GM03348 (cell line): ENCODE results near the gene TNNI3K.
"Not testable (repeated sequence)": the region's sequence is repeated elsewhere in the genome, so short reads cannot be mapped to it uniquely, and the experiment has no call there.

ENCODE experiments used
- DNase-seq: peaks from one replicate; pipeline ENCODE4 v3.0.0; 2012; ENCODE audit warnings: low spot score

Gene TNNI3K

GRCh38 chr1:74235153-74235552 lies at the start of gene TNNI3K:
Gene TNNI3K, plus strand, starts transcription at chr1:74235387. Its CDS starts 65 bp downstream, at chr1:74235452.
- no peak for DNase-seq

- DNase-seq: peak; percentile 6
Measured at GRCh38 chr1:74193908-74194307, 41.3 kb upstream of the TNNI3K start.

- no peak for DNase-seq
Measured at GRCh38 chr1:74195339-74195738, 39.8 kb upstream of the TNNI3K start.

GRCh38 chr1:74197255-74197654 lies 37.9 kb upstream of the TNNI3K start:
- DNase-seq: no peak

- peak; percentile 99 for DNase-seq
Measured at GRCh38 chr1:74197657-74198552, 37.3 kb upstream of the TNNI3K start, which contains the start of the genes FPGT and LRRIQ3. Gene FPGT, plus strand, starts transcription at chr1:74198242. Its CDS starts 37 bp downstream, at chr1:74198279. Gene LRRIQ3, minus strand, starts transcription at chr1:74198176. Its CDS starts 14,492 bp downstream, at chr1:74183684.

GRCh38 chr1:74199504-74199903 lies 35.7 kb upstream of the TNNI3K start:
- no peak for DNase-seq

GRCh38 chr1:74205266-74205665 lies 29.9 kb upstream of the TNNI3K start:
- no peak for DNase-seq

GRCh38 chr1:74215229-74215628 lies 20.0 kb upstream of the TNNI3K start:
- no peak for DNase-seq

- DNase-seq: no peak
Measured at GRCh38 chr1:74222701-74223100, 12.5 kb upstream of the TNNI3K start.

- no peak for DNase-seq
Measured at GRCh38 chr1:74223453-74223852, 11.7 kb upstream of the TNNI3K start.

- no peak for DNase-seq
Measured at GRCh38 chr1:74236440-74236839, 1.3 kb downstream of the TNNI3K start.

GRCh38 chr1:74237035-74237434 lies 1.8 kb downstream of the TNNI3K start:
- DNase-seq: no peak

- DNase-seq: no peak
Measured at GRCh38 chr1:74237787-74238186, 2.6 kb downstream of the TNNI3K start.

- DNase-seq: no peak
Measured at GRCh38 chr1:74245168-74245772, 10.1 kb downstream of the TNNI3K start.

GRCh38 chr1:74246315-74246714 lies 11.1 kb downstream of the TNNI3K start:
- no peak for DNase-seq

GRCh38 chr1:74247881-74248528 lies 12.8 kb downstream of the TNNI3K start:
- no peak for DNase-seq

GRCh38 chr1:74253243-74253824 lies 18.1 kb downstream of the TNNI3K start:
- not testable (repeated sequence) for DNase-seq

- DNase-seq: no peak
Measured at GRCh38 chr1:74266001-74266400, 30.8 kb downstream of the TNNI3K start.

GRCh38 chr1:74271503-74271902 lies 36.3 kb downstream of the TNNI3K start:
- DNase-seq: no peak

GRCh38 chr1:74280642-74281396 lies 45.6 kb downstream of the TNNI3K start:
- DNase-seq: no peak

- no peak for DNase-seq
Measured at GRCh38 chr1:74286414-74286813, 51.2 kb downstream of the TNNI3K start.

GRCh38 chr1:74314438-74314837 lies 79.3 kb downstream of the TNNI3K start:
- DNase-seq: no peak
